Stimulated activated naive CD8-positive, alpha-beta T cell treated with anti-CD3 and anti-CD28 coated beads, Interleukin-15, Interleukin-2, amounts not matched to agents 100 U/mL and 50 U/mL, for 24 hours (primary cell): Measurements from ENCODE around the gene RXFP3.
"Not testable (repeated sequence)": the region's sequence is repeated elsewhere in the genome, so short reads cannot be mapped to it uniquely, and the experiment has no call there.

Experiments
- ATAC-seq: fragments of 150-1000 bp; cut with Tn5 transposase; one replicate; pipeline ENCODE4 v1.10.0; 2021
- DNase-seq: peaks from one replicate; pipeline ENCODE4 v3.0.0; 2021

Gene RXFP3

GRCh38 chr5:33936381-33937016 lies at the start of gene RXFP3:
Gene RXFP3, plus strand, starts transcription at chr5:33936386. Its CDS starts 355 bp downstream, at chr5:33936741.
- DNase-seq (no peak), ATAC-seq (no peak)

- ATAC-seq (no peak), DNase-seq (no peak)
These were observed 48.9 kb upstream of the RXFP3 start for GRCh38 chr5:33887268-33887667.

GRCh38 chr5:33888587-33888986 lies 47.6 kb upstream of the RXFP3 start:
- ATAC-seq (no peak), DNase-seq (no peak)

GRCh38 chr5:33890131-33891032 lies 45.8 kb upstream of the RXFP3 start:
- DNase-seq (no peak), ATAC-seq (no peak)

GRCh38 chr5:33891446-33891787 lies 44.8 kb upstream of the RXFP3 start:
- ATAC-seq: no peak
- DNase-seq: no peak

GRCh38 chr5:33891788-33892619 lies 44.2 kb upstream of the RXFP3 start, which contains the start of gene ADAMTS12:
Gene ADAMTS12, minus strand, starts transcription at chr5:33891990. Its CDS starts 134 bp downstream, at chr5:33891856.
- DNase-seq (peak; percentile 9), ATAC-seq (no peak)

GRCh38 chr5:33892620-33893137 lies 43.5 kb upstream of the RXFP3 start:
- DNase-seq (no peak), ATAC-seq (no peak)

GRCh38 chr5:33894566-33894965 lies 41.6 kb upstream of the RXFP3 start:
- ATAC-seq (no peak), DNase-seq (no peak)

GRCh38 chr5:33901156-33901555 lies 35.0 kb upstream of the RXFP3 start:
- DNase-seq: no peak
- no peak for ATAC-seq

GRCh38 chr5:33903118-33903517 lies 33.1 kb upstream of the RXFP3 start:
- no peak for DNase-seq
- no peak for ATAC-seq

GRCh38 chr5:33905381-33905780 lies 30.8 kb upstream of the RXFP3 start:
- DNase-seq (no peak), ATAC-seq (no peak)

GRCh38 chr5:33906248-33906647 lies 29.9 kb upstream of the RXFP3 start:
- DNase-seq, ATAC-seq: not testable (repeated sequence)

- not testable (repeated sequence) for DNase-seq, ATAC-seq
These were observed 21.3 kb upstream of the RXFP3 start for GRCh38 chr5:33914844-33915243.

GRCh38 chr5:33921002-33921401 lies 15.2 kb upstream of the RXFP3 start:
- DNase-seq: no peak
- ATAC-seq: no peak

GRCh38 chr5:33925278-33925677 lies 10.9 kb upstream of the RXFP3 start:
- DNase-seq (no peak), ATAC-seq (no peak)

GRCh38 chr5:33927685-33928084 lies 8.5 kb upstream of the RXFP3 start:
- ATAC-seq: no peak
- DNase-seq: no peak

GRCh38 chr5:33928283-33928682 lies 7.9 kb upstream of the RXFP3 start:
- no peak for ATAC-seq
- no peak for DNase-seq

- ATAC-seq (no peak), DNase-seq (no peak)
These were observed 6.1 kb upstream of the RXFP3 start for GRCh38 chr5:33929925-33930690.

- DNase-seq (no peak), ATAC-seq (no peak)
These were observed 5.0 kb upstream of the RXFP3 start for GRCh38 chr5:33931136-33931535.

GRCh38 chr5:33933723-33934169 lies 2.4 kb upstream of the RXFP3 start:
- ATAC-seq (no peak), DNase-seq (no peak)

GRCh38 chr5:33934176-33934575 lies 2.0 kb upstream of the RXFP3 start:
- ATAC-seq: no peak

GRCh38 chr5:33936004-33936380 lies 194 bp upstream of the RXFP3 start:
- ATAC-seq: peak; percentile 55
- DNase-seq: peak; percentile 62

More at GRCh38 chr5:33934176-33934575, 2.0 kb upstream of the RXFP3 start:
- DNase-seq: no peak
